Right kidney (tissue), 1 donor: Measurements from ENCODE around the gene KRTAP1-4.
"Not testable (repeated sequence)": the region's sequence is repeated elsewhere in the genome, so short reads cannot be mapped to it uniquely, and the experiment has no call there.

Experiments used
- DNase-seq: peaks from one replicate; pipeline ENCODE4 v3.0.0-alpha.2; 2016

KRTAP1-4 gene

DNA sequence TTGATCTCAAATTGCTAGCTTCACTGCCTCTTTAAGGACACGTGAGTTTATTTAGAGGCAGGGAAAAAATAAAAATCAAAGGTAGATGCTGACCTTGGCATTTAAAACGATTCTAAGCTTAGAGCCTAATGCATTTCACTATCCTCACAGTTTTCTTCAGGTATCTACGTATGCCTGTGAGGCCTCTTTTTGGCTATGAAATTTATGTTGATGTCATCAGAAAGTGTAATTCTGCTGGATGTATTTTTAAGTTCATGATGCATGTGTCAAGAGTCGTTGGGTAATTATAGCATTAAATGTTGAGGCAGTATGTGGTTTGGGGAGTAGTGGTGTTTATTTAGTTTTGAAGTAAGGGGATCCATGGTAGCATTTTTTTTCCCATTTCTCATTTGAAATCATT is 26.1 kb downstream of the KRTAP1-4 start:
- DNase-seq, result no peak

DNA sequence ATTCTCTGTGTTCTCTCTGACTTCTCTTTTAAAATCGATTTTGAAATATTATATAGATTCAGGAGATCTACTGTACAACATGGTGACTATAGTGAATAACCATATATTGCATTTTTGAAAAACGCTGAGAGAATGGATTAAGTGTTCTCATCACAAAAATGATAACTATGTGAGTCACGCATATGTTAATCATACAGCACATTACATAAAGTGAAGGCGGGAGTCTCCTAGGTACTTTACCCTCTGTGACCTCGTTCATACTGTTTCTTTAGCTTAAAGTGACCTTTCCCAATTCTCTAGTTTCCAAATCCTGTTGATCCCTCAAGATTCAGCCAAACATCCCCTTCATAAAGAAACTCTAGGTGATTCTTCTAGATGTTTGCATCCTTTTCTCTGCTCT is 27.2 kb downstream of the KRTAP1-4 start:
- no peak for DNase-seq

GRCh38 chr17:41001795-41002194 is 28.2 kb downstream of the KRTAP1-4 start:
- no peak for DNase-seq

DNA sequence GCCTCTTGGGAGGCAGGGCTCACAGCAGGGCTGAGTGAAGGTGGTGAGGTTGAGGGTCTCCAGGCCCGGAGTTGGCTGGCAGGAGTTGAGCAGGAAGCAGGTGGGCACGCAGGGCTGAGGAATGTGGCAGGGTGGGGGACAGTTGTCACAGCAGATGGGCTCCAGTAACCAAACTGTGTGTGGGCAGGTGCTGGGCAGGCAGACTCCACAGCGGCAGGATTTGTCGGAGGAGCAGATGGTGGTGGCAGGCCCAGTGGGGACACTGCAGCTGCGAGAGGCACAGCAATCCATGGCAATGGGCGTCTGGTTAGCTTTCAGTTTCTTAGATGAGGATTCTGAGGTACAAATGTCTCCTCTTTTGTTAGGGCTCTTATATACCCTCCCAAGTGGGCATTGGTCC is 30.4 kb downstream of the KRTAP1-4 start, which contains the start of gene KRTAP3-2:
KRTAP3-2 (minus strand) TSS at position 344 of the 400 bp plus-strand sequence; CDS start at position 291, 53 bp downstream.
- DNase-seq, result not testable (repeated sequence)

GRCh38 chr17:40997361-40997760 is 32.6 kb downstream of the KRTAP1-4 start:
- DNase-seq, result no peak

DNA sequence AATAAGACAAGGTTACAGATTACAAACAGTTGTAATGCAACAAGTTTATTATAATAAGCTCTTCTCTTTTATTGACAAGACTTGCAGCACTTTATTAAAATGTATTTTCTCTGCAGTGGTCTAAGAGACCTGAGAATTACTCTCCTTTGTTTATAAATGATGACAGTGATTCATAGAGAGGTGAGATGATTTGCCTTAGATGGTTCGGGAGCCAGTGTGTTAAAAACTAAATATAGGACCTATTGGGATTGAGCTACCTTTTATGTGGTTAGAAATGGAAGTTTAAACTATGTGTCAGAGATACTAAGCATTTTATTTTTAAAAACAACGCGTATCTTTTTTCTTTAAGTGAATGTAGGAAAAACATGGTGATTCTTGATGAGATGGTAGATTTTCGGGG is 33.2 kb downstream of the KRTAP1-4 start:
- DNase-seq, result no peak

- DNase-seq, result no peak
Measured at GRCh38 chr17:40995116-40995515, 34.9 kb downstream of the KRTAP1-4 start.

DNA sequence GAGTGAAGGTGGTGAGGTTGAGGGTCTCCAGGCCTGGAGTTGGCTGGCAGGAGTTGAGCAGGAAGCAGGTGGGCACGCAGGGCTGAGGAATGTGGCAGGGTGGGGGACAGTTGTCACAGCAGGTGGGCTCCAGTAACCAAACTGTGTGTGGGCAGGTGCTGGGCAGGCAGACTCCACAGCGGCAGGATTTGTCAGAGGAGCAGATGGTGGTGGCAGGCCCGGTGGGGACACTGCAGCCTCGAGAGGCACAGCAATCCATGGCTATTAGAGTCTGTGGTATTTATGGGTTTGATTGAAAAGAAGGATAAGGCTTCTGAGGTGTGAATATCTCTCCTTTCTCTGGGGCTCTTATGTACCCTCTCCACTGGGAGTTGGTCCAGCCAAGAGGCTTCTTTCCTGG is 36.2 kb downstream of the KRTAP1-4 start, which contains the start of gene KRTAP3-3:
KRTAP3-3 (minus strand) TSS at position 326 of the 400 bp plus-strand sequence; CDS start at position 259, 67 bp downstream.
- no peak for DNase-seq

DNA sequence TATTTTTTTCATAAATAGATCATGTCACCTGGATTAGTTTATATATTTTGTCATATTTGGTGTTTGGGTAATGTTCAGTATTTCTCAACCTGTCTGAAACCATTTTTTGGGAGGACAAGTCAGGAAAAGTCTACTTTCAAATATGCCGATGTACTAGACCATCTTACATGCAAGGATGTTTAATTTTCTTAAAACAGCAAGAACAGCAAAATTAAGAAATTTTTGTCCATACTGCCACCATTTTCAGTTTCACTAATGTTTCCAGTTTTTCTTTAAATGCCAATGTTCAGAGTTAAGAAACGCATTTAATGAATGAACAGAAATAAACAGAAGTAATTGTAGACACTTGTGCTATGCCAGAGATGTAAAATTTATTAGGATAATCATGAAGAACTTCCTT is 36.9 kb downstream of the KRTAP1-4 start:
- DNase-seq, result no peak

GRCh38 chr17:40992666-40993065 is 37.3 kb downstream of the KRTAP1-4 start:
- no peak for DNase-seq

DNA sequence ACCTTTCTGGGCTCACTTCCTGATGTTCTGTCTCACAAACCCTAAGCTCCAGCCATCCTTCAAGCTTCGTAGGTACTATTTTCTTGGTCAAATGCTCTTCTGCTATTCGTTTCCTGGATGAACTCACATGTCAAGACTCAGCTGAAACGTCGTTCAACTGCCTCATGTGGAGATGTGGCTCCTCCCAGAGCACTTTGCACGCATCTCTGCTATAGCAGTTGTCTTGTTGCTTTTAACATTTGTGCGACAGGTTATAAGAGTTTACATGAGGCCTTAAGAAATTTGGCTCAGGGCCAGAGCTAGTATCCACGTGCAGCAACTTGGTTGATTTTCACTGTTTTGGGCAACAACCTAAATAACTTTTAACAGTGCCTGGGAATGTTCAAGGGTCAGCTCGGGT is 43.1 kb downstream of the KRTAP1-4 start:
- no peak for DNase-seq

- DNase-seq, result no peak
Measured at GRCh38 chr17:40984226-40984625, 45.8 kb downstream of the KRTAP1-4 start, which contains the start of gene KRT40. Gene KRT40, minus strand, starts transcription at chr17:40984326. Its CDS starts 53 bp downstream, at chr17:40984273.

- DNase-seq, result no peak
Measured at GRCh38 chr17:40981115-40981514, 48.9 kb downstream of the KRTAP1-4 start.

DNA sequence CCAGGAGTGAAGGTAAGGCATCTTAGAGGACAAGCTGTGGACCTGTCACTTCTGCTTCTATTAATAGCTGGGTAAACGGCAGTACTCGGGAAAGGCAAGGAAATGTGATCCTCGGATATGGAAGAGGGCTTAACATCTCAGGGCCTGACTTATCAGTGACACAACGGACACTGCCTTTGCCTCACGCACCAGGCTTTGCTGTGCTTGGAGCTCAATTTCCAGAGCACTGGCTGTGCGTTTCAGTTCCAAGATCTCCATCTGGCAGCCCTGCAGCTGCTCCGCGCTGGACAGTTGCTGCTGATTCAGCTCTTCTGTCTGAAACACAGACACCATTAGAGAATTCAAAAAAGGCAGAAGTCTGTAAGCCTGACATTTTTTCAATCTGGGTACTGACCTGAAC is 49.4 kb downstream of the KRTAP1-4 start:
- DNase-seq, result peak; percentile 22

DNA sequence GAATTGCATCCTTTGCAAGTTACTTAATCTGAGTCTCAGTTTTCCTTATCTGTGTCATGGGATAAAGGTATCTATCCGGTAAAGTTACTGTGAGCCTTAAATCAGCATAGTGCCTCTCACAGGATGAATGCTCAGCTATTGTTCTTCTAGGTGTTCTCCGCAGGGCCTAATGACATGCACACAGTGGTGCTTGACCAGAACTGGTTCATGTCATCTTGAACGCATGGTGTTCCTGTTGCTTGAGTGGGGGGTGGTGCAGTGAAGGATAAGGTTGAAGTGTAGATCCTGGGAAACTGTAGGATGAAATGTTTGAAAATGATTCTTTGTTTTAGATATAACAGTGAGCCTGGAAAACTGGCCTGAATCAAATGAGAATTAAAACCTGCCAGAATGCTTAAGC is 49.9 kb downstream of the KRTAP1-4 start:
- no peak for DNase-seq
